ENCODE measurements around the gene OR9I1.

OR9I1 gene

GRCh38 chr11:58125469-58125868 lies at the start of gene OR9I1:
Gene OR9I1, minus strand, starts transcription at chr11:58125530. Its CDS starts 6,086 bp downstream, at chr11:58119444.
- no peak for DNase-seq

- no peak for DNase-seq
These were observed 40.3 kb upstream of the OR9I1 start for GRCh38 chr11:58165504-58166106.

GRCh38 chr11:58164990-58165389 lies 39.7 kb upstream of the OR9I1 start:
- DNase-seq = no peak

DNA sequence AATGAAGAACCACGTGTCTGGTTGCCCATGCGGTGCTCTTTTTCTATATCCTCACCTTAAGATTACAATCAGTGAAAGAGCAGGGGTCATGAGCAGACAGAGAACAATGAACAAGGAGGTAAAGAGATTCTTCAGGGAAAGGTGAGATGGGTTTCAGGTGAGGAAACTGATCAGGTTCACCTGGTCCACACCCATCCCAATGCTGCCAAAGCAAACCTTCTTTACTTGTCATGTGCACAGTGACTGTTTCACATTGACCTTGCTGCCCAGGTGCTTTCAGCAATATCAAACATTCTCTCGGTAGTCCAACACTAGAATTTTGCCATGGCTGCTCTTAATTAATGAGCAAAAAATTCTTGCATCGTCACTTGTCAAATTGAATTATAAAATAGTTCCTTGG lies 39.1 kb upstream of the OR9I1 start:
- no peak for DNase-seq

DNA sequence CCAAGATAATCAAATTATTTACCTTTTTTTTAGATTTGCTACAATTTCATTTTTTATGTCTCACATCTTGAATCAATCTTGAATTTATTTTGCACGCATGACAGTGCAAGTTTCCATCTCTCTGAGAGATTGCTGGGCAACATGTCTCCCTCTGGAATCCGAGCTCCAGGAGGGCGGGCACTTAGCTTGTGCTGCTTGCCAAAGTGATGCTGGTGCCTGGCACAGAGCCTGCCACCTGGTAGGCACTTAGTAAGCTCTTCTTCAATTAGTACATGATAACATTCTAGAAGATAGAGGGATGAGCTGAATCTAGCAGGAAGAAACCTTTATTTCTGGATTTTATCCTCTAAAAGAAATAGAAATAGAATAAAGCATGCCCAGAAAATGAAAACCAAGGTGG lies 27.5 kb upstream of the OR9I1 start:
- DNase-seq = no peak

DNA sequence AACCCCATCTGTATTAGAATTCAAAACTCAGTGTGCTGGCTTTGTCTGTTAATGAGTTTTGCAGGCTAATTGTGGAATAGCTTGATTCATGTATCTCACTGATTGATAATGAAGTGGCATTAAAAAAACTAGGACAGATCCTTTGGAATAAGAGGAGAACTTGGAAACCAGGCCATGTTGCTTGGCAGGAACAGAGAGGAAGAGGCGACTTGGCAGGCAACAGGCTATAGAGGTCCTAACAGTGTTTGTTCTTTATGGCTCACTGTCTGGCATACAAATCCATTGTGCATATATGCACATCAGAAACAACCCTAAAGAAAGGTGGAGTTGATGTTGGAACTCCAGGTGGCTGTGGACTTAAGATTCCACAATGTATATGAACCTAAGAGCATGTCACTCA lies 17.4 kb upstream of the OR9I1 start:
- no peak for DNase-seq

DNA sequence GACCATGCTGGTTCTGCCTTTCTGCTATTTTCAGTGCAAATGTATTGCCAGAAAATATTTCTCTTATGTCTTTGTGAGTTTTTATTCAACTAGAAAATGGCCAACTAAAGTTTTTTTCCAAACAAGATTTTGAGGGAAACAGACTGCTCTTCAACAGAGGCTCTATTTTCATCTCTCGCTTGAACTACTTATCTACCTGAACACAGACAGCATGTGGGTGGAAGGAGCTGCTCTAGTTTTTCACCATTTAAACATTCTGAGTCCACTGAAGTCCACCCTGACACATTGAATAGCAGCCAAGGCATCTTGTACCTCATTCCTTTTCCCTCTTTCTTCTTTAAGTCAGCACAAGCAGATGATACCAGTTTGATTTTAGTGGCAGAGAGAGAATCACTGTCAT lies 9.8 kb upstream of the OR9I1 start:
- DNase-seq = no peak

DNA sequence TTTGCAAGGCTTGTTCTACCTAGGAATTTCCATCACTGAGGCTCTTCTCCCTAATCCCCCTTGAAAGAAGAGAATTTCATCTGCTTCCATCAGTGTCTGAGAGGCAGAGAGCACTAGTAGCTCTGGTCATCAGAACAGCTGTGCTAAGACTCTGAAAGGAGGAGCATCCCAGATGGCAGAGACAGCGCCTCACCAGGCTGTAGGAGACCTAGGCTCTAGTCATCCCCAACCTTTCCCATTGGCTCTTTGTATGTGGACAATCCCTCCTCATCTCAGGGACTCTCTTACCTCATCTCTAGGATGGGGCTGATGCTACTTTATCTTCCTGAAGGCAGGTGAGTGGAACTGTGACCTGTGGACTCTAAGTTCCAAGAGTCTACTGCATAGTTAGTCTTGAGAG lies 8.8 kb upstream of the OR9I1 start:
- no peak for DNase-seq

DNA sequence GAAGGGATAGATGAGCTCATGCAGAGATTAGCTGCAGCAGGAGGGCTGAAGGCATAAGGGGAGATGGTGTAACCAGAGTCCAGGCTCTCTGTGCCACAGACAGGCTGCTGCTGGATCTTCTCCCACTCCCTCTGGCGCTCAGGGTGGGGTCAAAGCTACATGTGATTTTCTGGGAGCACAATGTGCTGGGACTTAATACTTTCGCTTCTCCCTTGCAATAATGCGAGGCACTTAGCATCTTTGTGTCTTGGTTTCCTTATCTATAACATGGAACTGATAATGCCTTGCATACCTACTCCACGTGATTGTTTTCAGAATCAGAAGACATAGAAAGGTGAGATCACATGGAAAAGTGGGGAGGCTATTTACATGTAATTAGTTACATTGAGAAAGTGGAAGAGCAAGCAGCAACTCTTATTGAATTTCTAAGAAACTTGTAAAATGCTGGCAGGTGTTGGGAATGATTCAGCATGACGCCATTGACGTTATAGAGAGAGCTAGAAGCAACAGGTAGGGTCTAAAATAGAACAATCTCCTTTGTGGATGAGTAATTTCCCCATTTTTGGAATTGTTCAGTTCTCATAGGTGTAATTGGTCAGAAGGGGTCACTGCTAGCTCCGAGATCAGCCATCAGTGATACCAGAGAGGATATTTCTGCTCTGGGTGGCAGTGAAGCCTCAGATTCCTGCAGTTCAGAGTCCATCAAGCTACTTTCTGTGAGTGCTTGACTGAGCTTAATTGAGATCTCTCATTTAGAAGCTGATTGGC lies 8.2 kb upstream of the OR9I1 start:
- DNase-seq = no peak

- DNase-seq = no peak
These were observed 2.0 kb upstream of the OR9I1 start for GRCh38 chr11:58127350-58127749.

DNA sequence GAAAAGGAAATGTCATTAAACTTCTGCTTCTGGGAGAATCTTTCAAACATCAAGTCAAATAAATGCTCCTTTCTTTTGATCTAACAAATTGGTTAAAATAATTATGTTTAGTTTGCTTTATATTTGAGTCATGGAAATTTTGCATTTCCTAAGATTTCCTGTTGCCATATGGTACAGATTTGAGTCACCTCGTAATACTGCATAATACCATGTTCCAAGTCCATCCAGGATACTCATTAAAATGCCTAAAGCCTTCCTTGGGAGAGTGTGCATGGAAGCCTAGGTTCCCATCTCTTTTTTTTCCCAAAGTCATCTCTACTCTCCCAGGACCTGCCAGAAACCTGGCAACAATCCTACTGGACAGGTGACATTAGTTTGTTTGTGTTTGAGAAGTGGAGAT lies 4.2 kb downstream of the OR9I1 start:
- no peak for DNase-seq

DNA sequence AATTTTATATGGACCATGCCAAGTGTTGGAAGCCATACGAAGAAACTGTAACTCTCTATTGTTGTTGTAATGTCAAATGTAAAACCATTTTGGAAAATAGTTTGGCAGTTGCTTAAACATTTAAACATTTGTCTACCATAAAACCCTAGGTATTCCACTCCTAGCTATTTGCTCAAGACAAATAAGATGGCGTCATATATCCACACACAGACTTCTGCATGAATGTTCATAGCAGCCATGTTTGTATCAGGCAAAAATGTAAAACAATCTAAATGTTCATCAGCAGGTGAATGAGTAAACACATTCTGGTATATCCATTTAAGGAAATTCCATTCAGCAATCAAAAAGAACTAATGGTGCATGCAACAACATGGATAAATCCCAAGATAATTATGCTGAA lies 27.9 kb downstream of the OR9I1 start:
- no peak for DNase-seq

DNA sequence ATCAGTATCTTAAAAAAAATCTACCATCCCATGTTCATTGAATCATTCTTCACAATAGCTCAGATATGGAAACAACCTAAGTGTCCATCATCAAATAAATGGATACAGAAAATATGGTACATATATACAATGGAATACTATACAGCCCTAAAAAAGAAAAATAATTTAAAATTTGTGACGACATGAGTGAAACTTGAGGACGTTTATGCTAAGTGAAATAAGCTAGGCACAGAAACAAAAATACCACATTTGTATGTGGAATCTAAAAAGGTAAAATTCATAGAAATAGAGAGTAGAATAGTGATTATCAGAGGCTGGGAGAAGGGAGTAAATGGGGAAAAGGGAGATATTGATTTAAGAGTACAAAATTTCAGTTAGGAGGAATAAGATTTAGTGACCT lies 38.8 kb downstream of the OR9I1 start:
- no peak for DNase-seq

GRCh38 chr11:58075781-58076180 lies 49.5 kb downstream of the OR9I1 start:
- DNase-seq = no peak

DNA sequence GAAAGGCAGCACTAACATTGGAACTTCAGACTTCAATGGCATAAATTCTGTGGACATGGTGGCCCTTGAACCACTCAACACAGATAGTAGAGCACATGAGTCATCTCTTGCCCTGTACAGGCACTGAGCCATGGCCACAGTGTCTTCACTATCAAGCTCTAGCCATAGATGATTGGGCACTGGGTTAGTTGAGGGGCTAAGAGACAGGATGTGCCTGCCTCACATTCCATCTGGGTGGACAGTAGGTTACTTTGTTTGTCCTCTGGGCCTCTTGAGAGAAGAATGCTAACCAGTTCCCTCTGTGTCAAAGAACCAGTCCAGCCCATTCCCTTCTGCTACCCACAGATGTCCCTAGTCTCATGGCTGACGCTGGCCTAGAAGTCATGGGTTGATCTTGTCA lies 54.7 kb downstream of the OR9I1 start:
- DNase-seq = no peak

- no peak for DNase-seq
These were observed 56.7 kb downstream of the OR9I1 start for GRCh38 chr11:58068655-58069054.

- no peak for DNase-seq
These were observed 57.6 kb downstream of the OR9I1 start for GRCh38 chr11:58067685-58068084.
